RPMI7951 (cell line): ENCODE data around the gene ATP8A1. TPM values are rescaled to one million over a fixed set of nuclear protein-coding genes. Genes with fewer than 3 reads are reported as not detected.
"Not testable (repeated sequence)": the region's sequence is repeated elsewhere in the genome, so short reads cannot be mapped to it uniquely, and the experiment has no call there.

Experiments
- DNase-seq: peaks from one replicate; pipeline ENCODE4 v3.0.0-alpha.2; 2012; ENCODE audit warnings: low read depth
- total RNA-seq: library from RNA; depleted of rRNA; stranded (reverse); fragments of >200 nt; shearing (Covaris generic); gene quantifications from 2 replicates; pipeline ENCODE4 v1.2.3, GENCODE V29; 2014; rRNA removed

ATP8A1 gene
- 0.12 and 0.39 TPM in 2 replicates for total RNA-seq

DNA sequence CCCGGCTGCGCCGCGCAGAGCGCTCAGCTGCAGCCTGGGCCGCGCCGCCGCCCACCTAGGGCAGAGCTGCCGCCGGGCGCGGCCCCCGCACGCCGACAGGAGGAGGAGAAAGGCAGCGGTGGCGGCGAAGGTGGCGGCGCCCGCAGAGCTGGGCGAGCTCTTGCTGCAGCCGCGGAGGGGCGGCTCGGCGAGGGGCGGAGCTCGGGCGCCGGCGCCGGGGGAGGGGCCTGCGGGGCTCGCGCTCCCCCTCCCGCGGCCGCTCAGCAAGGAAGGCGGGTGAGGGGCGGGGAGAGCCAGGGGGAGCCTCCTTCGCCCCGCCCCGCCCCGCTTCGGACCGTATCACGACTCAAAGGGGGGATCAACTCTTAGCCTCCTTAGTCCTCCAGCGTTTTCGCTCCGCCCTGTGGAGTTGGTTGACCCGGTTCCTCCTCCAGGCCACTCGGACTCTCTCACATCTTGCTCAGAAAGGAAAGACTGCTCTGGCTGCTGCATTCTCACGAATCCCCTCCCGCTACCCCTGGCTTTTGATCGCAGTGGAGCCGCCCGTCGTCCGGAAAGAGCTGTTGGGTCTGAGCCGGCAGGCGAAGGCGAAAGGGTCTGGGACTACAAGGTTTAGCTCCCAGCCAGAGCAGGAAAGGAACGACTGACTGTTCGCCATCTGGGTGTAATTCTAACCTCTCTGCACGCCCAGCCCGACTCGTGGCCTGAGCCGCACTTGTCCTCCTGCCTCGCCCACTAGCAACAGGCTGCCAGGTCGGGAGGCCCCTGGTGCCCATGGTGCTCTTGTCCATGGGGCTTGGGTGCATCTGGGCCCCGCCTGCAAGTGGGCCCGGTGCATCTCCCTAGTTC is at the start of gene ATP8A1:
Gene ATP8A1, minus strand, starts transcription at position 162 of the 849 bp plus-strand sequence. CDS start 232 bp downstream, outside the sequence.
- peak; percentile 85 for DNase-seq

DNA sequence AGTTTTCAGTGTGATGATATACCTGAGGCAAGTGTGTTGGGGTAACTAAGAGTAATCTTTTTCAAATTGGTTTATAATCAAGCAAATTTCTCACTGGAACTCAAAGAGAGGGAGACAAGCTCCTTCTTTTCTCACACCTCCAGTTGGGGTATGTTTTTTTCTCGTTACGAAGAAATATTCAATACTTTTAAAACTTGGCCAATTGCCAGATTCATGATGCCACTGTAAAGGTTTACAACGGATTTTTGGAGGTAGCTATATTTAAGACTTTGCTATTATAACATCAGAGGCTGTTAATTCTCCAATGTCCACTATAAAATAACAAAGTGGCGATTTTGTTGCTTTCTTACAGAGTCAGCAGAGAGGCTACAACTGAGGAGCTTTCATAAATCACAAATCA is 49.2 kb upstream of the ATP8A1 start:
- no peak for DNase-seq

DNA sequence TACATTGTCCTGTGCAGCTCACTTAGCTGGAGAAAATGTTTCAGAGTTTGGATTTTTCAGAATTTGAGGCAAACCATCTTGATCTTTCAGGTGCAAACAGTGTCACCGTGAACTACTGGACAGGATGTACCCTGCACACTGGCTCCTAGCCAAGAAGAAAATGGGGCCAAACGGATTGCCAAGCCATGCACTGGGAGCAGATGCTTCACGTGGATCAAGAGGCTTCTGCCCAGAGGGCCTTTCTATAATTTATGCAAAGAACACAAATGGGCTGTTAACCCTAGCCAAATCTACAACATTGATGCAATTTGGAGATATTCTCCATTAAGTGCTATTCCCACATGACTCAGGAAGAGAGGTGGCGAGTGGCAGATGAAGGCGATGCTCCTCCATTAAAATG is 46.9 kb upstream of the ATP8A1 start:
- no peak for DNase-seq

DNA sequence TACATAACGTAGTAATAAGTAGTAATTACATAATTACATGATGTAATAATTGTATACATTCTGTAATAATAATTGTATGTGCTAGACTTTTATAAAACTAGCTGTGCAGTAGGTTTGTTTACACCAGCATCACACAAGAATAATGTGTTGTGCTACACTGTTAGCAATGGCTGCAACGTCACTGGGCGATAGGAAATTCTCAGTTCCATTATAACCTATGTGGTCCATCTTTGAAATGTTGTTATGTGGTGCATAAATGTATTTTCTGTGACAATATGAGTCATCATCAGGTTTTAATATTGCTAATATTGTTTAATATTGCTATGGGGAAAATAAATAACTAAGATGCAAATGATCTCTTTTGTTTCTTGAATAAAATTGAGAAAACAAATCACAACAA is 46.0 kb upstream of the ATP8A1 start:
- no peak for DNase-seq

DNA sequence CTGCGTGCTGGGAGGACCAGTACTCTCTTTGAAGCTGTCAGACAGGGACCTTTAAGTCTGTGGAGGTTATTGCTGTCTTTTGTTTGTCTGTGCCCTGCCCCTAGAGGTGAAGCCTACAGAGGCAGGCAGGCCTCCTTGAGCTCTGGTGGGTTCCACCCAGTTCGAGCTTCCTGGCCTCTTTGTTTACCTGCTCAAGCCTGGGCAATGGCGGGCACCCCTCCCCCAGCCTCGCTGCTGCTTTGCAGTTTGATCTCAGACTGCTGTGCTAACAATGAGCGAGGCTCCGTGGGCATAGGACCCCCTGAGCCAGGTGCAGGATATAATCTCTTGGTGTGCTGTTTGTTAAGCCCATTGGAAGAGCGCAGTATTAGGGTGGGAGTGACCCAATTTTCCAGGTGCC is 44.9 kb upstream of the ATP8A1 start:
- not testable (repeated sequence) for DNase-seq

DNA sequence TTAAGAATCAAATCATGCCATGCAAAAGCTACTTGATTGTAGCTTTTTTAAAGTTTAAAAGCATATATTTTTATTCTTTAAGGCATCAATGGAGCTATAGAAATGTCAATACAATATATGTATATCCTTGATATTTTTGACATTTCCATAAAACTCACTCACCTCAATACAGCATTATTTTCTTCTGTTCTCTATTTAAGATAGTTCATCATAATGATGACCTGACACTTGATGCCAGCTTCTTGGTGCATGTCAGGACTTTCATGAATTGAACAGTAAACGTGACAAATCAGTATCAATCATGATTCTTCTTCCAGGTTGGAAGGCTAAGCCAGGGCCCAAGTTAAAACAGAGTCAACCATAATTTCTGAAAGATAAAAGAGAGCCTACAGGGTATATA is 33.6 kb upstream of the ATP8A1 start:
- no peak for DNase-seq

DNA sequence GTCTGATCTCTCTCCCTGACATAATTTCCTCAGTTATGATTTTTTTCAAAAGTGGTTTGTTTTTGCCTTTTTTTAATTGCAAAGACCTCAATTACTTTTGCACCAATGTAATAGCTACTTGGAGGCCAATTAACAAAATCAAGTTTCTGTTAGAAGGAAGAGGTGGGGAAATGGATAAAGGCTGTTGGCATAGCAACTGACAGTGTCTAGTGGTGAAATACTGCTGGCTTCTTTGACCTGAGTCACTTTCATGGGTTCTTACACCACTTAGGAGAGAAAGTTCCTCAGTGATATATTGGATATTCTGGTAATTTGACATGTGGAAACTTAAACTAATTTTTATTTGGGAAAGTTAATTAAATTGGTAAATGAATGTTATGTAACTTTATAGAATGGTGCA is 26.5 kb upstream of the ATP8A1 start:
- no peak for DNase-seq

DNA sequence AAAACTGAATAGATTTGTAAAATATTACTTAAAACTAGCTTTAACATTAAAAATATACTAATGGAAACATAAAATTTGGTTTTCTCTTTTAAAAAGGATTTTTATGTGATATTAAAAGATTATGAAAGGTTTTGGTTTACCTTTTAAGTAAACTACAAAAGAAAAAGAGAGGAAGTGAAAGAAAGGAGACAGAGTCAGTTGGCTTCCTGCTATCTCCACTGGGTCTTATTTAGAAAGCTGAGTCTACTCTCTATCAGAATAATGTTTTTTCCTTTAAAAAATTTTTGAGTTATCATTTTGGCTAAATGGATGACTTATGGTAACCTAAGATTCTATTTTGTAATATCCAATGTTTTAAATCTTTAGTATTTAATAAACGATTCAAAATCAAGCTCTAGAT is 21.6 kb upstream of the ATP8A1 start:
- no peak for DNase-seq

DNA sequence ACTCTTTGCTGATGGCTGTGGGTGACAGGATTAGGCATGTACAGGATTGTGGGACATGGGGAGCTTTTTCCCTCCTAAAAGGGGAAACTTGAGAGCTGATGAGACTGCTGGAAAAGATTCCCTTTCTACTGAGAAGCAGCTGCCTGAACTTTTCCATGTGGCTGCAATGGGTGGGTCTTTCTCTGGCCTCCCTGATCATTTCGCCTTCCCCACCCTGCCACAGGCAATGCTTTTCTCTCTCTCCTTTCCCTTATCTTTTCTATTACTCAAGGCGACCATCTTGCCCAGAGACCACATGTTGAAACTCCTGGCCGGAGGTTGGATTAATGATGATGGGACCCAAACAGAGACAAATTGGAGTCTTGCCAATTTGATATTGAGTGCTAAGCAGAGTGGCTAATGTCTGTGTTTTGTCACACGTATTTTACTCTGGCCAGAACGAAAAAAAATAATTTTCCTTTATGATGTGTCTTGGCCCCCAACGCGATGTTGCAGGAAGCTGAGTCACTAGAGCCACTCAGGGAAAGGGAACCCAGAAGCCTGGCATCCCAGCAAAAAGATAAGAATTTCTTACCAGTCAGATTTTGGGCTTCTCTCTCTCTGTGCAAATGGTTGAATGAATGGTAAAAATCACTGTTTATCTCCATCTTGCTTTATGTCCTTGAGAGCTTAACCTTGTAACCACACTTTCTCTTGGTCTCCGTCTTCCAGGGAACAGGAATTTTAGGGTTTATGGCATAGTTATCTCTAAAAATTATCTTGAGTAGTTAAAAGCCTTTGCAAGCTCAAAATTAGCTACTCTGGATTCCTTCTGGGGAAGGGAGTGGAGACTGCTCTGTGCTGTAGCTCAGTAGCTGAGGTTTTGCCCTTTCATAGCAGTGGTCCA is 19.4 kb upstream of the ATP8A1 start:
- DNase-seq, result no peak

DNA sequence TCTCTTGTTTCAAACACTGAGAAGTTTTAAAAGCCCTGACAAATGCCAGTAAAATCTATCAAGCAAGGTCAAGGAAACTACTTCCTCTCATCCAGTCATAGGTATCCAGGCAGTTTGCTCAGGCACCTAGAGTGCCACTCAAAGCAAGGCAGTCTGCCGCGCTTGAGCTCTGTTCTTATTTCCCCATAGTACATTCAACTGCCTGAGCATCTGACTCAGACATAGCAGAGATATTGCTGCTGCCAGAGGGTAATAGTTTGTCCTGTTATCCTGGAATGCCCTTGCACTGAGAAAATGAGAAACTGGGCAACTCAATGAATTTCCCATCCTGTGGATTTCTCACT is 16.1 kb upstream of the ATP8A1 start:
- DNase-seq, result no peak

DNA sequence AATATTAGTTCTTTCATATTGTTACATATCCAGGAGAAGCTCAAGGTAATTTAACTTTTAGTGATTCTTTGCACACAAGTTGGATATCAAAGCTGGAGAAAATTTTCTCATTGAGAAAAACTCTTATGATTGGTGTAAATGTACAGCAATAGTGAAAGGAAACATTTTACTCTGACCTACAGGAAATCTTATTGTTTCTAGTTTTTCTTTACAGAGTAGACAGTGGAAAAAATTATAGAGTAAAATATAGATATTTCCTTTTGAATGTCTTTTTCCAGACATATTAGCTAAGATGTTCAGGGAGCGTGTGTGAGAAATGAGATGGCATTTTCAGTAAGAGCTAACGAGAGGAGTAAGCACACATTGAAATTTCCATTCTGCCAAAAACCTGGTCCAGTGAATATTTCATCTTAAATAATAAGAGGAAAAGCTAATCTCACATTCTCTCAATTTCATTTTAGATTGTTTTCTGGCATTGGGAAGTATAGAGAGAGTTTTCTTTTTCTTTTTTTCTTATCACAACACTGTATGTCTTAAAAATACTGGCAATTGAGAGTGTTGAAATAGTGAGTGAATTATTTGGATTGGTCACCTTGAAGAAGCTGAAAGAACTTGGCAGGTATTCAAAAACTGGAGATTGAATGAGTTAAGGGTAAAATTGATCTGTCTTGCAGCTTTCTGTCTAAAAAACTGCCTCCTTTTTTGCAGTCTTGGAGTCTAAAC is 15.6 kb upstream of the ATP8A1 start:
- DNase-seq, result no peak

DNA sequence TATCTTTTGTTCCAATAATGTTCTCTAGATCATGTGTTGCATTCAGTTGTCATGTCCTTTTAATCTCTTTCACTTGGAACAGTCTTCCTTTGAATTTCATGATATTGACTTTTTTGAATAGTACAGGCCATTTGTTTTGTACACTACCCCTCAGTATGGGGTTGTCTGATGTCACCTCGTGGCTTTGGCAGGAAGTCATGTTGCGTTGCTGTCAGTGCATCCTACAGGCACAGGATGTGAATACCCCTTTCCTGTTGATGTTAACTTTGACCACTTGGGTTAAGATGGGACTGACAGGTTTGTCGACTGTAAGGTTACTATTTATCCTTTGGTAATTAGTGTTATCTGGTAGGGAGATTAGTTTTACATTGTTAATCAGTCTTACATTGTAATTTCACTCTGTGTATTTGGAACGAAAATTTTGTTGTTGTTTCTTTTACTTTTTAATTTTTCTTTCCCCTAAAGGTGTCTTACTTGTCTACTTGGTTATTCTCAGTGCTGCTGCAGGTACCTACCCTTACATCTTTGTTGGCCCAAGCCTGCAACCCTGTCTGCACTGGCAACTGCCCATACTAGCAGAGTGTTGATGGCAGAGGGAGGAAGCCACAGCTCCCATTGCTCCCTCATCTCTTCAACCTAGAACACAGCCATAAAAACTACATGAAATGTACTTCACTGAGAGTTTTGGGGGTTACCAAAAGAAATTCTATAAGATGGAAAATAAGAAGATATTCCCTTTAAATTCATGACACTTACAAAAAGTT is 14.7 kb upstream of the ATP8A1 start:
- no peak for DNase-seq

DNA sequence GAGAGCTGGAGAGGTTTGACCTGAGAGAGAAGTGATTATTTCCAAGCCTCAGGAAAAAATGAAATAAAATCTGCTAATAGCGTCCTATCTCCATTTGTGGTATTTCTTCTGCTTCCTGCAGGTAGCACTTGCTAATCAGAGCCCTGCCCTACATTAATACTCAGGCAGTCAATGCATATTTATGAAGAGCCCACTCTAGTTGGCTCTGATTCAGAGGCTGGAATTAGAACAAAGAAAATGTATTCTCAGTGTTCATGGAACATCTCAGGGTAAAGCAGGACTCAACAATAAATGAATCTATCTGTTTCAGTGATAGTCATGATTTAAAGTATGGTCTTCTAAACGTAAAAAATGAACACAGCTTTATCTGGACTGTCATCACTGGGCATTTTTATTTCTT is 1.4 kb upstream of the ATP8A1 start:
- no peak for DNase-seq

DNA sequence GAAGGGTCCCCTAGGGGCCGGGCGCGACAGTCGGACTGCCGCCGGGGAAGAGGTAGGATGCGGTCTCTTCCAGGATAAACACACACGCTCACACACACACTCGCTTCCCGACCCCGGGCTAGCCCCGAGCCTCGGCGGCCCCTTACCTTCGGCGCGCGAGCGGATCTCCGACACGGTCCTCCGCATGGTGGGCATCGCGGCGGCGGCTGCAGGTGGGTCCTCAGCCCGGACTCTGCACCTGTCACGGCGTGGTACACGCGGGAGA is 294 bp downstream of the ATP8A1 start:
- no peak for DNase-seq

DNA sequence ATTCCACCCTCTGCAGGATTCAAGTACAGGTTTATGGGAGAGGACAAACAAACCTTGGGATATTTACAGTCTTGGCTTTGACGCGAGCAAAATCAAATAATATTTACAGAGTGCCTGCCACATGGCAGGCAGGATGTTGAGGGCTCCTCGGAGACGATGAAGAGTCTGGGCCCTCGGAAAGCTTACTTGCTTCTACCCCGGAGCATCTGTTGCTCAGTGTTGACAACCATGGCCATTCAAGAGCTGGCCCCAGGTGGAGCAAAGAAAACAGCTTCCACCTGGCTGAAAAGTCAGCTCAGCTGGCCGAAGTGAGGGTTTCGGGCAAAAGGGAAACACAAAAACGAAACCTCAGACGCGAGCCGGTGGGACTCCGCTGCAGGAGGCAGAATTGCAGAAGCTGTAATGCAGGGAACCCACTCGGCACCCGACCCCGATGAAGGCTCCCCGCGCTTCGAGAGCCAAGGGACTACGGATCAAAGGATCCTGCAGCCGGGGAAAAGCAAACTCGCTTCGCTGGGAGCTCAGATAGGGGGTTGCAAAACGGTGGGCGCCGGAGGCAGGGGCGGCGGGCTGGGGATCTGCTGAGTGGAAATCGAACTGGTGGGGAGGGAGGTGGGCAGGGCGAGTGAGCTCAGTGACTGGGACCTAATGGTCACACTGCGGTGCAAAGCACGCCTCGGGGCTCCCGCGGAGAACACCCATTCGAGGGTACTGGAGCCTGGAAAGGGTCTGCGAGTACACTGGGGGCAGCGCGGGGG is 805 bp downstream of the ATP8A1 start:
- no peak for DNase-seq

DNA sequence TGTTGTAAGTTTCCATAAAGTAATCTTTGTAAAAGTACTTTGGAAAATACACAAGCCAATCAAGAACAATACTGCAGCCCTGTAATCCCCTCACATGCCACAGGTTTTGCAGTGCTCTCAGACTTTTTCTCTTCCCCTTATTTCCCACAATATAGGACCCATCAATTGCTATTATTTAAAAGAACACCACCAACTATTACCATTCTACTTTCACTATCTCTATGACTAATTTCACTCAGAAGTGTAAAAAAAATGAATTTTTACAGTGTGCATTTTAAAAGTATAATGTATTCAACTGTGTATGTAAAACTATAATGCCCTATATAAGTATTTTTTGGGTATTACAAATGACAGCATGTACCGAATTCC is 1.7 kb downstream of the ATP8A1 start:
- DNase-seq, result no peak

DNA sequence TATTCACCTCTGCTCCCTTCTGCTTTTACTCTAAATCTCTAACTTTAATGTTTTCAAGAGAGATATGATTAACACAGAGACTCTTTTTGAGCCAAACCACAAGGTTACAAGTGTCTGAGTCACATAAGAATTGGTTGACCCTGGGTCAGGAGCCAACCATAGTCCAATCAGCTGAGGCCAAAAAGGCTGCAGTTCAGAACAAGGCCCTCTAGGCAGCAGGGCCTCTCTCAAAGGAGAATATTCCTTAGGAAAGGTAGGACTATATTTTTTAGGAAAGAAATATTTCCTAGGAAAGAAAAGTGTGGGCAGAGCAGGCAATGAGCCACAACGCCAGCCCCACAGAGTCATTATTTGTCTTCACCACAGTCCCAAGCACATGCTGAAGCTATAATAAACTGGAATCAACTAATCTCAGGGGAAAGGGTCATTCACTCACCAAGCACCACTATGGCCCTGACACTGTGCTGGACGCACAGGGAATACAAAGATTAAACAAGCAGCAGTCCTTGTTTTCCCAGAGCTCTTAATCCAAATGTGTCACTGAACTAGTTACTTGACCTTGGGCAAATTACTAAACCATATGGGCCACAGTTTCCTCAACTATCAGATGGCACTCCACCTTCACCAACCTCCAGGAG is 2.2 kb downstream of the ATP8A1 start:
- peak; percentile 78 for DNase-seq

DNA sequence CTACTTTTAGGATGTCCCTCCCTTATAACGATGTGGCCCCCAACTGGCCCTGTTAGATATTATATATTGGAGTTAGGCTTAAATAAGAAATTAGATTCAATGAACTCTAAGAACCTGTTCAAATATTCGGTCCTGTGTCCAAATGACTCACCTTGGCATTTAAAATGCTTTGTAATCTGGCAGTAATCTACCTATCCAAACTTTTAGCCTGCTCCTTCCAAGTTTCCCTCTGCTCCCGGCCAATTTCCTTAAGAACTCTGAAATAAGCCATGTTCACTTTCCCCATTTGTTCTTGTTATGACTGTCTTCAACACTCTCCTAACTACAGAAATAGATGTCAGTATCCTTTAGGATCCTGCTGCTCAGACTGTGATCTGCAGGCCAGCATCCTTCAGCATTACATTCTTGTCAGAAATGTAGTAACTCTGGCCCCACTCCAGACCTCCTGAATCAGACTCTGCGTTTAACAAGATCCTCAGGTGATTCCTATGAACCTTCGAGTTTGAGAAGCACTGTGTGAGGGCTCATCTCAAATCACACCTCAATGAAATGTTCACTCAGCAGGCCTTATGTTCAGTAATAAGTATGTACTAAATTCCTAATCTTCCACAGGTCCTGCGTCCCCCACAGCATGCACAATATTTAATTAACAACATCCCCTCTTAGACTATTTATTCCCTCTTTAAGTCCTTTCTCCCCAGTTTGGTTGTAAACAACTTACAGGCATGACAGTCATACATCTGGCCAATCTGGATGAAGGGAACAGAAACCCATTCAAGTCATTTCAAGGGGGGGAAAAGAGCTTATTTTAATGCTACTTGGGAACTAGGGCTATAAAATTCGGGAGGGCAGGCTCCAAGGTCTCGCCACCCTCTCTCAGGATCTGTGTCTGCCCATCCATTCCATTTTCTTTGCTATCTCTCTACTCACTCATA is 3.0 kb downstream of the ATP8A1 start:
- DNase-seq, result no peak

DNA sequence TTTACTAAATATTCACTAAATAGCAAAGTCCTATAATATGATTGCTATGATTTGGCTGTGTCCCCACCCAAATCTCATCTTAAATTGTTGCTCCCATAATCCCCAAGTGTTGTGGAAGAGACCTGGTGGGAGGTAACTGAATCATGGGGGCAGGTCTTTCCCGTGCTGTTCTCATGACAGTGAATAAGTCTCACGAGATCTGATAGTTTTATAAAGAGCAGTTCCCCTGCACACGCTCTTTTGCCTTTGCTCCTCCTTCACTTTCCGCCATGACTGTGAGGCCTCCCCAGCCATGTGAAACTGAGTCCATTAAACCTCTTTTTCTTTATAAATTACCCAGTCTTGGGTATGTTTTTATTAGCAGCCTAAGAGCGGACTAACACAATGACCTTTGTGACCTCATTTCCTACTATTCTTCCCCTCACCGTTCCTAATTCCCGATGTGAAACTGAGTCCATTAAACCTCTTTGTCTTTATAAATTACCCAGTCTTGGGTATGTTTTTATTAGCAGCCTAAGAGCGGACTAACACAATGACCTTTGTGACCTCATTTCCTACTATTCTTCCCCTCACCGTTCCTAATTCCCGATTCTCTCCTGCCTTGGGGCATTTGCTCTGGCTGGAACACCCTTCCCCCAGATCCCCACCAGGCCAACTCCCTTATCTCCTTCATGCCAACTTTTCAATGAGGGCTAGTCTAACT is 4.2 kb downstream of the ATP8A1 start:
- DNase-seq, result not testable (repeated sequence)
